IMR-90 (cell line): ENCODE data around the gene PDE6A. TPM values are rescaled to one million over a fixed set of nuclear protein-coding genes. Genes with fewer than 3 reads are reported as not detected.

ENCODE experiments used
- ATAC-seq: fragments of 200-7000 bp; cut with Tn5 transposase; 2 replicates; pipeline ENCODE4 v1.9.1; 2020; ENCODE audit warnings: low read depth, mild to moderate bottlenecking, moderate library complexity
- BruUV-seq: library from RNA; stranded (reverse); fragments of 400-500 nt; replicated peaks from 2 replicates; lab custom pipeline; 2021; lab: Mats Ljungman, UMichigan
- CTCF ChIA-PET: fragments of 300-600 bp; formaldehyde crosslinking; extraction: SDS; loops from one replicate; lab custom pipeline; 2021; ENCODE audit warnings: antibody characterized with exemption; lab: Yijun Ruan, JAX
- POLR2A ChIA-PET: fragments of 300-600 bp; sonication (Branson Sonifier 250); formaldehyde crosslinking; loops from one replicate; lab custom pipeline; 2022; ENCODE audit warnings: antibody characterized with exemption; ENCODE audit not compliant: unreplicated experiment; lab: Charles Lee
- DNase-seq: peaks from one replicate; pipeline ENCODE4 v3.0.0; 2013
- H2AFZ ChIP-seq: replicated peaks from 2 replicates; pipeline ENCODE3; 2013; ENCODE audit warnings: low read length, mild to moderate bottlenecking; ENCODE audit not compliant: poor library complexity
- H2AK5ac ChIP-seq: 2 replicates; pipeline ENCODE4 v1.6.1; 2013; ENCODE audit warnings: low read depth, low read length, inconsistent platforms
- H2AK9ac ChIP-seq: replicated peaks from 2 replicates; pipeline ENCODE3; 2013; ENCODE audit warnings: mild to moderate bottlenecking, low read depth, low read length, moderate library complexity; ENCODE audit not compliant: poor library complexity
- H2BK120ac ChIP-seq: 2 replicates; pipeline ENCODE4 v1.6.1; 2013; ENCODE audit warnings: low read depth, low read length, inconsistent platforms
- H2BK15ac ChIP-seq: 3 replicates; pipeline ENCODE4 v1.6.1; 2013; ENCODE audit warnings: low read depth, low read length, inconsistent platforms
- H2BK20ac ChIP-seq: 2 replicates; pipeline ENCODE4 v1.6.1; 2013; ENCODE audit warnings: low read depth, mild to moderate bottlenecking, inconsistent platforms, low read length, moderate library complexity
- H2BK5ac ChIP-seq: 2 replicates; pipeline ENCODE4 v1.6.1; 2013; ENCODE audit warnings: mild to moderate bottlenecking, low read depth, low read length, inconsistent platforms; ENCODE audit not compliant: poor library complexity, severe bottlenecking
- H3K14ac ChIP-seq: replicated peaks from 2 replicates; pipeline ENCODE4 v1.6.1; 2013; ENCODE audit warnings: low read depth, low read length, inconsistent platforms
- H3K18ac ChIP-seq: 2 replicates; pipeline ENCODE4 v1.6.1; 2013; ENCODE audit warnings: low read depth, low read length, control low read depth
- H3K23ac ChIP-seq: 2 replicates; pipeline ENCODE4 v1.6.1; 2013; ENCODE audit warnings: low read depth, low read length, inconsistent platforms
- H3K27ac ChIP-seq: 2 replicates; pipeline ENCODE4 v1.5.1; 2013; ENCODE audit warnings: mild to moderate bottlenecking, control low read depth, low read length; ENCODE audit not compliant: insufficient read depth
- H3K27me3 ChIP-seq: 2 replicates; pipeline ENCODE4 v1.6.1; 2013; ENCODE audit warnings: low read length; ENCODE audit not compliant: control insufficient read depth, insufficient read depth
- H3K36me3 ChIP-seq: 2 replicates; pipeline ENCODE4 v1.6.1; 2013; ENCODE audit warnings: low read length, mixed read lengths; ENCODE audit not compliant: control insufficient read depth, insufficient read depth
- H3K4ac ChIP-seq: 2 replicates; pipeline ENCODE4 v1.6.1; 2013; ENCODE audit warnings: low read depth, low read length, inconsistent platforms
- H3K4me1 ChIP-seq: 2 replicates; pipeline ENCODE4 v1.6.1; 2013; ENCODE audit warnings: low read length, mixed read lengths; ENCODE audit not compliant: control insufficient read depth, insufficient read depth
- H3K4me2 ChIP-seq: 2 replicates; pipeline ENCODE4 v1.6.1; 2013; ENCODE audit warnings: low read depth, mild to moderate bottlenecking, control low read depth, low read length, moderate library complexity
- H3K4me3 ChIP-seq: 2 replicates; pipeline ENCODE4 v1.5.1; 2013; ENCODE audit warnings: low read depth, mild to moderate bottlenecking, control low read depth, low read length, moderate library complexity; ENCODE audit not compliant: insufficient read depth
- H3K56ac ChIP-seq: 2 replicates; pipeline ENCODE4 v1.6.1; 2013; ENCODE audit warnings: low read length, inconsistent platforms; ENCODE audit not compliant: insufficient read depth; ENCODE audit errors: extremely low read depth
- H3K79me1 ChIP-seq, 2 experiments: 2 replicates each; pipeline ENCODE4 v1.6.1; 2013; ENCODE audit warnings: low read length in 2 of 2, inconsistent platforms in 1 of 2, low read depth in 1 of 2
- H3K9ac ChIP-seq: 2 replicates; pipeline ENCODE4 v1.6.1; 2013; ENCODE audit warnings: low read depth, low read length, control low read depth
- H3K9me1 ChIP-seq: 2 replicates; pipeline ENCODE4 v1.6.1; 2013; ENCODE audit warnings: low read length, inconsistent platforms; ENCODE audit not compliant: insufficient read depth
- H3K9me3 ChIP-seq: 2 replicates; pipeline ENCODE4 v1.6.1; 2013; ENCODE audit warnings: low read length; ENCODE audit not compliant: control insufficient read depth, insufficient read depth
- H4K20me1 ChIP-seq: 2 replicates; pipeline ENCODE4 v1.6.1; 2013; ENCODE audit warnings: low read length, inconsistent platforms; ENCODE audit not compliant: insufficient read depth
- H4K5ac ChIP-seq: 2 replicates; pipeline ENCODE4 v1.6.1; 2013; ENCODE audit warnings: mild to moderate bottlenecking, low read depth, low read length, control low read depth
- H4K8ac ChIP-seq, 2 experiments: 2 replicates each; pipeline ENCODE4 v1.6.1; 2013; ENCODE audit warnings: low read depth in 2 of 2, low read length in 2 of 2, control low read depth in 1 of 2, inconsistent platforms in 1 of 2
- H4K91ac ChIP-seq: 2 replicates; pipeline ENCODE4 v1.6.1; 2013; ENCODE audit warnings: low read depth, low read length, inconsistent platforms; ENCODE audit not compliant: insufficient read depth
- CEBPB ChIP-seq: IDR thresholded peaks from 2 replicates; pipeline ENCODE4 v1.6.1; 2012; ENCODE audit warnings: low read depth, low read length, improper control_type of control experiment
- CHD1 ChIP-seq: IDR thresholded peaks from 2 replicates; pipeline ENCODE4 v1.6.1; 2012; ENCODE audit warnings: low read depth, low read length, improper control_type of control experiment
- CTCF ChIP-seq: conservative IDR thresholded peaks from 2 replicates; pipeline ENCODE4 v1.5.1; 2012; ENCODE audit warnings: mild to moderate bottlenecking, low read depth, low read length, improper control_type of control experiment
- ELK1 ChIP-seq: fragments of 150-350 bp; IDR thresholded peaks from 2 replicates; pipeline ENCODE4 v1.6.1; 2016; ENCODE audit warnings: low read depth, mild to moderate bottlenecking, low read length, moderate library complexity, borderline replicate concordance
- FOS ChIP-seq: fragments of 150-350 bp; IDR thresholded peaks from 2 replicates; pipeline ENCODE4 v1.6.1; 2016; ENCODE audit warnings: low read depth, low read length
- MAFK ChIP-seq: IDR thresholded peaks from 2 replicates; pipeline ENCODE4 v1.6.1; 2012; ENCODE audit warnings: low read depth, low read length, improper control_type of control experiment
- MAZ ChIP-seq: IDR thresholded peaks from 2 replicates; pipeline ENCODE4 v1.6.1; 2012; ENCODE audit warnings: low read depth, mild to moderate bottlenecking, low read length, improper control_type of control experiment, moderate library complexity, borderline replicate concordance
- MXI1 ChIP-seq: IDR thresholded peaks from 2 replicates; pipeline ENCODE4 v1.6.1; 2012; ENCODE audit warnings: low read depth, mild to moderate bottlenecking, low read length, moderate library complexity, borderline replicate concordance
- NFE2L2 ChIP-seq: fragments of 150-350 bp; IDR thresholded peaks from 2 replicates; pipeline ENCODE4 v1.6.1; 2016; ENCODE audit warnings: low read depth, mild to moderate bottlenecking, low read length
- POLR2A ChIP-seq: IDR thresholded peaks from 2 replicates; pipeline ENCODE4 v1.6.1; 2012; ENCODE audit warnings: mild to moderate bottlenecking, low read depth, low read length
- RCOR1 ChIP-seq: IDR thresholded peaks from 2 replicates; pipeline ENCODE4 v1.6.1; 2012; ENCODE audit warnings: mild to moderate bottlenecking, low read length, improper control_type of control experiment; ENCODE audit not compliant: insufficient replicate concordance
- RFX5 ChIP-seq: IDR thresholded peaks from 2 replicates; pipeline ENCODE4 v1.8.0; 2012; ENCODE audit warnings: low read depth, mild to moderate bottlenecking, low read length, moderate library complexity
- SMC3 ChIP-seq: fragments of 150-350 bp; IDR thresholded peaks from 2 replicates; pipeline ENCODE4 v1.6.1; 2016; ENCODE audit warnings: low read depth, mild to moderate bottlenecking, antibody characterized with exemption, low read length, moderate library complexity
- USF2 ChIP-seq: fragments of 150-350 bp; IDR thresholded peaks from 2 replicates; pipeline ENCODE4 v1.6.1; 2017; ENCODE audit warnings: mild to moderate bottlenecking, antibody characterized with exemption, low read length, low read depth
- WGBS, 2 experiments: methylation state at CpG; one replicate each; pipeline versions ENCODE4 v1.1.5 to v1.1.7; 2013; ENCODE audit warnings: missing lambda C conversion rate in 2 of 2; ENCODE audit not compliant: insufficient read length in 1 of 2; ENCODE audit errors: extremely low coverage in 2 of 2; 5-methylcytosine and 5-hydroxymethylcytosine counted together
- dilution Hi-C: fragments of 300-500 bp; cut with HindIII; formaldehyde crosslinking; loops from one replicate; pipeline ENCODE4 v1.14.3; 2018; ENCODE audit warnings: low sequenced_read_pairs; ENCODE audit not compliant: unreplicated experiment
- in situ Hi-C: fragments of 300-500 bp; cut with MboI; formaldehyde crosslinking; loops from 3 replicates; pipeline ENCODE4 v1.14.3; 2019; ENCODE audit warnings: low sequenced_read_pairs, inconsistent platforms, mixed read lengths
- intact Hi-C: fragments of 100-400 bp; cut with micrococcal nuclease; formaldehyde crosslinking; loops from 2 replicates; pipeline ENCODE4 v1.10.0; 2022
- polyA plus RNA-seq, 3 experiments: library from polyadenylated mRNA; depleted of rRNA; stranded (reverse); fragments of >200 nt; gene quantifications; 2 replicates each; pipeline ENCODE4 v1.2.3, GENCODE V29; 2012; ENCODE audit warnings: low replicate concordance in 1 of 3
- total RNA-seq: library from RNA; depleted of rRNA; stranded (reverse); fragments of >200 nt; gene quantifications from 2 replicates; pipeline ENCODE4 v1.2.3, GENCODE V29; 2012

PDE6A gene
- total and polyA plus RNA-seq, 2 of the 4 experiments (the other 2 are of a cell fraction), result not detected

GRCh38 chr5:149849966-149850910 lies 94.4 kb downstream of the PDE6A start:
- no peak overlapping the region for H3K4me3 ChIP-seq
- TF ChIP-seq NFE2L2, result no peak
- no peak for TF ChIP-seq MXI1
- TF ChIP-seq USF2, result no peak
- no peak for TF ChIP-seq MAFK
- no peak for TF ChIP-seq ELK1
- TF ChIP-seq RCOR1, result no peak
- no peak for TF ChIP-seq MAZ
- no peak for TF ChIP-seq CEBPB
- TF ChIP-seq CTCF, result no peak
- TF ChIP-seq FOS, result no peak
- TF ChIP-seq SMC3, result no peak
- TF ChIP-seq POLR2A, result no peak
- TF ChIP-seq RFX5, result no peak
- no peak for TF ChIP-seq CHD1

More at GRCh38 chr5:149849966-149850910, 94.4 kb downstream of the PDE6A start:
- no peak overlapping the region for H2AFZ ChIP-seq
- H3K4me2 ChIP-seq, result no peak overlapping the region
- ATAC-seq, result no peak
- POLR2A ChIA-PET, result no interaction called here
- CTCF ChIA-PET, result interaction anchor here (0.6 to 1.2 kb wide), 2 partner anchors 12 to 339 kb away, joined by 4 read pairs; no protein-coding TSS in a partner anchor
- no peak overlapping the region for H2AK5ac ChIP-seq
- intact Hi-C loops (loop anchor here (5.0 kb wide), 1 partner anchor 112 kb away; the partner anchor contains the start of gene SLC26A2), dilution Hi-C loops (no loop called here), in situ Hi-C loops (loop anchor here (25.0 kb wide), 1 partner anchor 587 kb away; the partner anchor contains the start of gene RPS14)
- H3K4me1 ChIP-seq, result peaks cover 2% of the 10 kb centered on the region; the same call in 1 of the 2 replicates
- BruUV-seq, result no TSS peak
- H3K18ac ChIP-seq, result no peak overlapping the region
- no peak overlapping the region for H2BK120ac ChIP-seq
- H3K9me1 ChIP-seq, result no peaks in the 10 kb centered on the region
- no peak overlapping the region for H3K27ac ChIP-seq
- WGBS, 2 experiments, result 79% methylated on average over 10 of the region's 20 CpGs; no CpG with 5 or more reads in 1 of the 2 experiments
- H3K23ac ChIP-seq, result no peak overlapping the region
- peaks cover 33% of the 10 kb centered on the region for H3K27me3 ChIP-seq
- H4K20me1 ChIP-seq, result no peaks in the 10 kb centered on the region
- no peak overlapping the region for H4K91ac ChIP-seq
- no peak overlapping the region for H4K8ac ChIP-seq
- H4K5ac ChIP-seq, result no peak overlapping the region
- no peak overlapping the region for H3K4ac ChIP-seq
- H3K36me3 ChIP-seq, result no peaks in the 10 kb centered on the region
- no peak overlapping the region for H2BK15ac ChIP-seq
- H3K9ac ChIP-seq, result no peak overlapping the region
- H2AK9ac ChIP-seq, result no peak overlapping the region
- H3K14ac ChIP-seq, result no peak overlapping the region
- H3K56ac ChIP-seq, result no peak overlapping the region
- no peaks in the 10 kb centered on the region for H3K9me3 ChIP-seq
- no peak overlapping the region for H2BK20ac ChIP-seq
- H2BK5ac ChIP-seq, result no peak overlapping the region
- DNase-seq, result no peak
- no peaks in the 10 kb centered on the region for H3K79me1 ChIP-seq
